ENCODE data around the gene PRR9. TPM values are rescaled to one million over a fixed set of nuclear protein-coding genes. Genes with fewer than 3 reads are reported as not detected.

Gene PRR9
- polyA plus RNA-seq, 1 donor from 2014 or later = not detected

- no peaks in the 10 kb centered on the region for H3K36me3 ChIP-seq (ENCODE audit: insufficient read depth, low read length)
- H3K9me3 ChIP-seq (ENCODE audit: low read length) = no peaks in the 10 kb centered on the region
- H3K79me2 ChIP-seq (replicated peaks; ENCODE audit: insufficient read depth, low read length) = no peaks in the 10 kb centered on the region
- H3F3A ChIP-seq (ENCODE audit: insufficient read depth, low read length, poor library complexity, severe bottlenecking) = no peaks in the 10 kb centered on the region
- no peak overlapping the region for H3K4me2 ChIP-seq (ENCODE audit: low read length)
- H3K9ac ChIP-seq (ENCODE audit: low read length) = no peak overlapping the region
- no peaks in the 10 kb centered on the region for H3K27me3 ChIP-seq (ENCODE audit: insufficient read depth, low read depth, low read length)
- no peaks in the 10 kb centered on the region for H4K20me1 ChIP-seq (ENCODE audit: insufficient read depth)
- no peak overlapping the region for H2AFZ ChIP-seq (ENCODE audit: low read depth, low read length)
- no peak overlapping the region for H3K4me3 ChIP-seq (ENCODE audit: low read length)
- TF ChIP-seq MXI1 (conservative IDR thresholded peaks at IDR 0.05; ENCODE audit: poor library complexity, severe bottlenecking) (no peak), CTCF (IDR thresholded peaks at IDR 0.05; ENCODE audit: poor library complexity, severe bottlenecking) (no peak), EP300 (conservative IDR thresholded peaks at IDR 0.05; ENCODE audit: poor library complexity, severe bottlenecking) (no peak), SMC3 (conservative IDR thresholded peaks at IDR 0.05; ENCODE audit: poor library complexity) (no peak), REST (IDR thresholded peaks at IDR 0.05; ENCODE audit: borderline replicate concordance) (no peak), POLR2AphosphoS5 (IDR thresholded peaks at IDR 0.05) (no peak), TAF1 (IDR thresholded peaks at IDR 0.05; ENCODE audit: low read depth) (no peak)
- no peak overlapping the region for H3K27ac ChIP-seq (ENCODE audit: low read length)
- H3K9me2 ChIP-seq (ENCODE audit: insufficient read depth, low read length) = no peaks in the 10 kb centered on the region
Observed at GRCh38 chr1:153232553-153232952, 15.2 kb downstream of the PRR9 start.

GRCh38 chr1:153233448-153233847, 16.1 kb downstream of the PRR9 start:
- Histone ChIP-seq H3K4me3 (ENCODE audit: low read length) (no peak overlapping the region), H3K9ac (ENCODE audit: low read length) (no peak overlapping the region), H3K27ac (ENCODE audit: low read length) (no peak overlapping the region), H3F3A (ENCODE audit: insufficient read depth, low read length, poor library complexity, severe bottlenecking) (no peaks in the 10 kb centered on the region), H3K36me3 (ENCODE audit: insufficient read depth, low read length) (no peaks in the 10 kb centered on the region), H3K27me3 (ENCODE audit: insufficient read depth, low read depth, low read length) (no peaks in the 10 kb centered on the region), H4K20me1 (ENCODE audit: insufficient read depth) (no peaks in the 10 kb centered on the region), H3K79me2 (replicated peaks; ENCODE audit: insufficient read depth, low read length) (no peaks in the 10 kb centered on the region), H2AFZ (ENCODE audit: low read depth, low read length) (no peak overlapping the region), H3K4me2 (ENCODE audit: low read length) (no peak overlapping the region), H3K9me3 (ENCODE audit: low read length) (no peaks in the 10 kb centered on the region), H3K9me2 (ENCODE audit: insufficient read depth, low read length) (no peaks in the 10 kb centered on the region)
- TF ChIP-seq POLR2AphosphoS5 (IDR thresholded peaks at IDR 0.05) (no peak), TAF1 (IDR thresholded peaks at IDR 0.05; ENCODE audit: low read depth) (no peak), REST (IDR thresholded peaks at IDR 0.05; ENCODE audit: borderline replicate concordance) (no peak), MXI1 (conservative IDR thresholded peaks at IDR 0.05; ENCODE audit: poor library complexity, severe bottlenecking) (no peak), RAD21 (conservative IDR thresholded peaks at IDR 0.05) (no peak), SMC3 (conservative IDR thresholded peaks at IDR 0.05; ENCODE audit: poor library complexity) (no peak), EZH2 (IDR thresholded peaks at IDR 0.05; ENCODE audit: borderline replicate concordance, insufficient read depth, low read length, poor library complexity, severe bottlenecking) (no peak), CTCF (IDR thresholded peaks at IDR 0.05; ENCODE audit: poor library complexity, severe bottlenecking) (no peak), EP300 (conservative IDR thresholded peaks at IDR 0.05; ENCODE audit: poor library complexity, severe bottlenecking) (no peak)

Data from neural cell (in vitro differentiated cells).